ENCODE results near the gene TPI1.

GRCh38 chr12:6873094-6874014 is 6.0 kb downstream of the TPI1 start, which contains the start of gene SPSB2:
- no peak for TF ChIP-seq CTCF (IDR thresholded peaks at IDR 0.05)
- TF ChIP-seq POLR2A (IDR thresholded peaks at IDR 0.05) = peak; percentile 22 to 86

Measured in thyroid gland (tissue), 4 donors.